ENCODE results near the gene PRDM1.

The PRDM1 gene

GRCh38 chr6:106116125-106116832 is 30.1 kb downstream of the PRDM1 start:
- peak in 43 of 58 donors; percentile 7 to 81 (median 43) for DNase-seq

GRCh38 chr6:106117579-106117978 is 31.4 kb downstream of the PRDM1 start:
- DNase-seq: no peak

- no peak for DNase-seq
Observed at GRCh38 chr6:106118835-106119431, 32.8 kb downstream of the PRDM1 start.

- DNase-seq: no peak
Observed at GRCh38 chr6:106119546-106119945, 33.4 kb downstream of the PRDM1 start.

- no peak for DNase-seq
Observed at GRCh38 chr6:106120006-106120405, 33.9 kb downstream of the PRDM1 start.

- DNase-seq: no peak
Observed at GRCh38 chr6:106120406-106120805, 34.3 kb downstream of the PRDM1 start.

GRCh38 chr6:106122306-106122918 is 36.3 kb downstream of the PRDM1 start:
- no peak for DNase-seq

- no peak for DNase-seq
Observed at GRCh38 chr6:106122938-106123656, 37.0 kb downstream of the PRDM1 start.

- DNase-seq: no peak
Observed at GRCh38 chr6:106124015-106124414, 37.9 kb downstream of the PRDM1 start.

GRCh38 chr6:106124437-106125430 is 38.6 kb downstream of the PRDM1 start:
- DNase-seq: no peak

- no peak for DNase-seq
Observed at GRCh38 chr6:106125925-106126435, 39.8 kb downstream of the PRDM1 start.

GRCh38 chr6:106126482-106126881 is 40.3 kb downstream of the PRDM1 start:
- no peak for DNase-seq

- no peak for DNase-seq
Observed at GRCh38 chr6:106128981-106129781, 43.0 kb downstream of the PRDM1 start.

- no peak for DNase-seq
Observed at GRCh38 chr6:106132153-106132698, 46.1 kb downstream of the PRDM1 start.

- DNase-seq: peak in 1 of 58 donors; percentile 43
Observed at GRCh38 chr6:106133040-106133439, 46.9 kb downstream of the PRDM1 start.

GRCh38 chr6:106134087-106134770 is 48.1 kb downstream of the PRDM1 start:
- DNase-seq: no peak

GRCh38 chr6:106134906-106135634 is 48.9 kb downstream of the PRDM1 start:
- no peak for DNase-seq

Data from anterior cingulate cortex (tissue), 58 donors.